GM12878 (cell line): Measurements from ENCODE around the gene DLK2. TPM values are rescaled to one million over a fixed set of nuclear protein-coding genes. Genes with fewer than 3 reads are reported as not detected.

ENCODE experiments used
- ATAC-seq: fragments of 200-7000 bp; cut with Tn5 transposase; 3 replicates; pipeline ENCODE4 v1.9.1; 2020; ENCODE audit warnings: mild to moderate bottlenecking, moderate library complexity
- BruUV-seq: library from RNA; stranded (reverse); fragments of 400-500 nt; replicated peaks from 2 replicates; lab custom pipeline; 2021; lab: Mats Ljungman, UMichigan
- CTCF ChIA-PET: fragments of 300-600 bp; sonication (Branson Sonifier 250); formaldehyde crosslinking; extraction: SDS; loops from one replicate; lab custom pipeline; 2021; ENCODE audit warnings: inconsistent platforms; lab: Yijun Ruan, JAX
- POLR2A ChIA-PET: fragments of 350-600 bp; formaldehyde crosslinking; extraction: SDS; loops from one replicate; lab custom pipeline; 2021; ENCODE audit warnings: inconsistent platforms; lab: Charles Lee
- RAD21 ChIA-PET: fragments of 300-600 bp; sonication (Branson Sonifier 250); formaldehyde crosslinking; loops from one replicate; lab custom pipeline; 2023; ENCODE audit warnings: antibody characterized with exemption; ENCODE audit not compliant: unreplicated experiment; lab: Charles Lee
- SMC1A ChIA-PET: fragments of 300-600 bp; sonication (Branson Sonifier 250); formaldehyde crosslinking; loops from one replicate; lab custom pipeline; 2023; ENCODE audit not compliant: unreplicated experiment, uncharacterized antibody; lab: Charles Lee
- DNase-seq: peaks from one replicate; pipeline ENCODE4 v3.0.0-alpha.2; 2011; ENCODE audit warnings: low read depth, low spot score
- FAIRE-seq: peaks from 3 replicates; lab custom pipeline; 2011; peaks lifted over from hg19 to GRCh38; lab: Jason Lieb, UNC
- H2AFZ ChIP-seq: 2 replicates; pipeline ENCODE4 v1.6.0; 2011; ENCODE audit warnings: low read depth, low read length, control low read depth; ENCODE audit not compliant: control insufficient read depth
- H3K27ac ChIP-seq: 2 replicates; pipeline ENCODE4 v1.5.1; 2011; ENCODE audit warnings: control low read depth; ENCODE audit not compliant: control insufficient read depth, insufficient read depth
- H3K27me3 ChIP-seq, 2 experiments: replicated peaks in 1 of 2; 2 replicates each; pipeline versions ENCODE4 v1.6.0 to v1.6.1; 2011; ENCODE audit warnings: low read length in 1 of 2; ENCODE audit not compliant: control insufficient read depth in 2 of 2, insufficient read depth in 2 of 2
- H3K36me3 ChIP-seq, 2 experiments: 2 replicates each; pipeline ENCODE4 v1.5.1; 2011; ENCODE audit warnings: low read length in 1 of 2; ENCODE audit not compliant: control insufficient read depth in 2 of 2, insufficient read depth in 2 of 2
- H3K4me1 ChIP-seq: 2 replicates; pipeline ENCODE4 v1.6.1; 2011; ENCODE audit warnings: mild to moderate bottlenecking, low read length, moderate library complexity, mixed read lengths; ENCODE audit not compliant: control insufficient read depth, insufficient read depth
- H3K4me2 ChIP-seq: 2 replicates; pipeline ENCODE4 v1.6.0; 2011; ENCODE audit warnings: control low read depth; ENCODE audit not compliant: control insufficient read depth, insufficient read depth
- H3K4me3 ChIP-seq: fragments of 200-600 bp; sonication (generic); 2 replicates; pipeline ENCODE4 v1.5.1; 2016
- H3K79me2 ChIP-seq: 2 replicates; pipeline ENCODE4 v1.6.0; 2011; ENCODE audit warnings: low read length; ENCODE audit not compliant: control insufficient read depth, insufficient read depth
- H3K9ac ChIP-seq: 2 replicates; pipeline ENCODE4 v1.8.0; 2011; ENCODE audit warnings: low read length, control low read depth, mixed read lengths; ENCODE audit not compliant: control insufficient read depth, insufficient read depth
- H3K9me3 ChIP-seq: replicated peaks from 3 replicates; pipeline ENCODE4 v1.5.1; 2011; ENCODE audit warnings: mild to moderate bottlenecking, low read length; ENCODE audit not compliant: control insufficient read depth, insufficient read depth
- H4K20me1 ChIP-seq: 2 replicates; pipeline ENCODE4 v1.6.0; 2011; ENCODE audit not compliant: control insufficient read depth, insufficient read depth
- ASH2L ChIP-seq: fragments of 300-600, 200-600 bp; sonication (generic); IDR thresholded peaks from 2 replicates; pipeline ENCODE4 v1.6.1; 2017; ENCODE audit warnings: low read depth, mild to moderate bottlenecking, borderline replicate concordance
- ATF7 ChIP-seq: fragments of 450-650 bp; IDR thresholded peaks from 2 replicates; pipeline ENCODE4 v1.6.1; 2016; ENCODE audit warnings: low read depth, mild to moderate bottlenecking
- BCLAF1 ChIP-seq: fragments of 450-650 bp; IDR thresholded peaks from 2 replicates; pipeline ENCODE4 v1.6.1; 2017; ENCODE audit warnings: antibody characterized with exemption, mild to moderate bottlenecking, moderate library complexity
- CEBPB ChIP-seq, 2 experiments: fragments of 150-350 bp in 1 of 2; IDR thresholded peaks; 2 replicates each; pipeline ENCODE4 v1.6.1; 2012 to 2014; ENCODE audit warnings: low read depth in 2 of 2, low read length in 2 of 2, borderline replicate concordance in 1 of 2, inconsistent platforms in 1 of 2
- FOS ChIP-seq: IDR thresholded peaks from 3 replicates; pipeline ENCODE4 v1.6.1; 2011; ENCODE audit warnings: borderline replicate concordance; ENCODE audit not compliant: insufficient read length; ENCODE audit errors: extremely low read depth
- JUNB ChIP-seq: IDR thresholded peaks from 2 replicates; pipeline ENCODE4 v1.6.1; 2016; ENCODE audit warnings: antibody characterized with exemption, mild to moderate bottlenecking
- MTA2 ChIP-seq: fragments of 450-650 bp; IDR thresholded peaks from 2 replicates; pipeline ENCODE4 v1.6.1; 2016; ENCODE audit warnings: low read depth, mild to moderate bottlenecking, moderate library complexity
- PAX8 ChIP-seq: fragments of 450-650 bp; IDR thresholded peaks from 2 replicates; pipeline ENCODE4 v1.6.1; 2017; ENCODE audit warnings: mild to moderate bottlenecking, moderate library complexity
- POLR2A ChIP-seq: IDR thresholded peaks from 2 replicates; pipeline ENCODE4 v1.6.1; 2011; ENCODE audit warnings: low read depth, mild to moderate bottlenecking, low read length
- SIN3A ChIP-seq: IDR thresholded peaks from 2 replicates; pipeline ENCODE4 v1.6.1; 2012; ENCODE audit warnings: low read depth, low read length, improper control_type of control experiment
- SKIL ChIP-seq: fragments of 450-650 bp; IDR thresholded peaks from 2 replicates; pipeline ENCODE4 v1.6.1; 2017; ENCODE audit warnings: mild to moderate bottlenecking, low read depth, inconsistent platforms; ENCODE audit not compliant: poor library complexity, severe bottlenecking
- SMARCA5 ChIP-seq: fragments of 450-650 bp; IDR thresholded peaks from 2 replicates; pipeline ENCODE4 v1.6.1; 2017; ENCODE audit warnings: mild to moderate bottlenecking
- SPI1 ChIP-seq: IDR thresholded peaks from 2 replicates; pipeline ENCODE4 v1.6.1; 2011; ENCODE audit warnings: low read depth, mild to moderate bottlenecking, low read length, moderate library complexity, borderline replicate concordance; ENCODE audit not compliant: insufficient read depth
- TCF3 ChIP-seq: IDR thresholded peaks from 2 replicates; pipeline ENCODE4 v1.6.1; 2012; ENCODE audit warnings: low read depth, mild to moderate bottlenecking, low read length, borderline replicate concordance; ENCODE audit not compliant: insufficient read depth
- ZNF384 ChIP-seq: IDR thresholded peaks from 2 replicates; pipeline ENCODE4 v1.6.1; 2012; ENCODE audit warnings: low read depth, mild to moderate bottlenecking, low read length, improper control_type of control experiment, borderline replicate concordance
- WGBS: methylation state at CpG from one replicate; pipeline ENCODE4 v1.1.6; 2016; ENCODE audit warnings: low lambda C conversion rate; ENCODE audit not compliant: insufficient replicate concordance, insufficient coverage; ENCODE audit errors: missing lambda C conversion rate; 5-methylcytosine and 5-hydroxymethylcytosine counted together
- in situ Hi-C: fragments of 300-500 bp; cut with MboI; formaldehyde crosslinking; loops from 9 replicates; pipeline ENCODE4 v1.14.3; 2018; ENCODE audit warnings: mixed read lengths
- intact Hi-C: fragments of 100-400 bp; cut with micrococcal nuclease; formaldehyde crosslinking; loops from one replicate; pipeline ENCODE4 v1.14.2; 2022; ENCODE audit not compliant: unreplicated experiment
- polyA plus RNA-seq, 11 experiments: library from polyadenylated mRNA; depleted of rRNA in 4 of 11; unstranded in 6 of 11; stranded (reverse) in 5 of 11; fragments of >200 nt; fragmentation: Nextera tagmentation in 4 of 11; fragmentation: Illumina TruSeq in 1 of 11; extraction: Ambion mirVana in 4 of 11; extraction: Trizol in 1 of 11; gene quantifications; 1 replicate in 1 of 11; 2 replicates in 10 of 11; pipeline versions ENCODE4 v1.2.1 to v1.2.3, GENCODE V29; 2011 to 2016; ENCODE audit warnings: inconsistent platforms in 2 of 11, missing spikeins in 2 of 11, low read depth in 1 of 11
- total RNA-seq, 4 experiments: library from RNA; depleted of rRNA in 3 of 4; stranded (reverse); fragments of >200 nt in 3 of 4; fragmentation: Illumina TruSeq in 1 of 4; extraction: Trizol in 1 of 4; gene quantifications; 2 replicates each; pipeline versions ENCODE4 v1.2.1 to v1.2.3, GENCODE V29; 2013 to 2021
- TF ChIP-seq, protein P1 (sequence below): IDR thresholded peaks from 2 replicates; pipeline ENCODE4 v1.6.1; 2011; ENCODE audit warnings: low read depth, low read length, improper control_type of control experiment, borderline replicate concordance

Gene DLK2
- total and polyA plus RNA-seq, 10 of the 15 experiments (the other 5 are each of a cell fraction or from before 2014, with no cell fraction given) = 0.03 to 0.55 (median 0.38) TPM; not detected in 4

DNA sequence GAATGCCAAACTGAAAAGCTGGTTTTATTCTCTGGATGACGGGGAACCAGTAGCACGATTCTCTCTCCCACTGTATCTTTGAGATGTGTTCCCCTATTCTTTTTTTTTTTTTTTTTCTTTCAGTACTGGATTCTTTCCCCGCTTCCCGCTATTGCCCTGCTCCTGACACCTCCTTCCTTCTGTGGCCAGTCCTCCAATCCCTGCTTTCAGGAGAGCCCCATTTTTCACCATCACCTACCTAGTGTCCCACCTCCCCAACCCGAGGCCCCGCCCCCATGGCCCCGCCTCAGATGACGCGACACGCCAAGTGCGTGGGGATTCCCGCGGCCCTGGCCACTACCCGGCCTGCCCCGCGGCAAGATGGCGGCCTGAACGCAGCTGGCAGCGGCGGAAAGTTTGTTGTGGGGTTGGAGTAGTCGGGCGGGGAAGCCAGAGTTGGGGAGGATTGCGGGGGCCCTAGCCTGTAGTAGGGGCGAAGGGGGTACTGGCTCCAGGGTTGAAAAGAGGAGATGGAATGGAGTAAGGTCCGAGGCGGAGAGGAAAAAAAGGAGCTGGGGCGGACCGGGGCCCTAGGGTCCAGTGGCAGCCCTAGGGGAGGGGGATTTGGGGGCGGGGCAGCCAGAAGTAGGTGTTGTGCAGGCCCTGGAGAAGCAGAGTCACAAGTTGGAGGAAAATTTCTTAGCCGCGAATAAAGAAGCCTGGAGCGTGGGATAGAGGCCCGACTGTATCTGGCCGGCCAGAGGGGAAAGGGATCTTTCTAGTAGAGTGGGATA is 22.1 kb upstream of the DLK2 start, which contains the start of gene TJAP1:
Gene TJAP1 (plus strand): TSS at position 336 of the 773 bp plus-strand sequence. CDS start 21,432 bp downstream, outside the sequence.
- H3K9ac ChIP-seq = peak within 1 kb of the TSS; percentile 82
- H3K4me1 ChIP-seq = peaks cover 4% of the 10 kb centered on the region
- FAIRE-seq (no peak), DNase-seq (peak; percentile 36), ATAC-seq (peak; percentile 99)
- BruUV-seq = no TSS peak
- in situ Hi-C loops (no loop called here), intact Hi-C loops (no loop called here)
- H3K4me3 ChIP-seq = peak within 1 kb of the TSS; percentile 91
- no peaks in the 10 kb centered on the region for H3K27me3 ChIP-seq
- H3K27ac ChIP-seq = peak within 1 kb of the TSS; percentile 41
- ChIA-PET RAD21 (interaction anchor here (1.1 to 1.2 kb wide), 3 partner anchors 24 to 139 kb away, joined by 3 read pairs; partner anchors contain the start of genes POLR1C and YIPF3), CTCF (interaction anchor here (0.6 to 1.4 kb wide), 4 partner anchors 29 to 751 kb away, joined by 3 to 10 read pairs (median 4); no protein-coding TSS in a partner anchor), POLR2A (interaction anchor here (0.6 to 1.7 kb wide), 18 partner anchors 12 to 493 kb away, joined by 3 to 6 read pairs (median 3); partner anchors contain the start of genes DLK2, POLR1C and PPP2R5D), SMC1A (interaction anchor here (0.5 to 1.5 kb wide), 5 partner anchors 17 to 730 kb away, joined by 3 to 4 read pairs (median 3); no protein-coding TSS in a partner anchor)
- peak within 1 kb of the TSS; percentile 95 for H3K4me2 ChIP-seq
- H3K9me3 ChIP-seq = no peaks in the 10 kb centered on the region
- no peaks in the 10 kb centered on the region for H4K20me1 ChIP-seq
- H2AFZ ChIP-seq = peak within 1 kb of the TSS; percentile 96
- 4% methylated on average over 32 of the region's 34 CpGs for WGBS
- peaks cover 10% of the 10 kb centered on the region for H3K79me2 ChIP-seq
- H3K36me3 ChIP-seq = no peaks in the 10 kb centered on the region
- peak; percentile 40; the same call in 1 of the 2 replicates for TF ChIP-seq ATF7
- no peak for TF ChIP-seq JUNB
- peak; percentile 78 for TF ChIP-seq TCF3
- TF ChIP-seq MTA2 = no peak
- TF ChIP-seq BCLAF1 = no peak
- peak; percentile 71; the same call in 1 of the 2 replicates for TF ChIP-seq SIN3A
- no peak for TF ChIP-seq ZNF384
- peak; percentile 93 for TF ChIP-seq POLR2A
- TF ChIP-seq, protein P1, sequence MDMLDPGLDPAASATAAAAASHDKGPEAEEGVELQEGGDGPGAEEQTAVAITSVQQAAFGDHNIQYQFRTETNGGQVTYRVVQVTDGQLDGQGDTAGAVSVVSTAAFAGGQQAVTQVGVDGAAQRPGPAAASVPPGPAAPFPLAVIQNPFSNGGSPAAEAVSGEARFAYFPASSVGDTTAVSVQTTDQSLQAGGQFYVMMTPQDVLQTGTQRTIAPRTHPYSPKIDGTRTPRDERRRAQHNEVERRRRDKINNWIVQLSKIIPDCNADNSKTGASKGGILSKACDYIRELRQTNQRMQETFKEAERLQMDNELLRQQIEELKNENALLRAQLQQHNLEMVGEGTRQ = no peak
- no peak for TF ChIP-seq SPI1
- no peak for TF ChIP-seq CEBPB (IDR thresholded peaks at IDR 0.05; ENCODE audit: borderline replicate concordance in 1 of 2, low read depth in 2 of 2, low read length in 2 of 2)
- TF ChIP-seq PAX8 = no peak
- TF ChIP-seq ASH2L = no peak
- TF ChIP-seq SMARCA5 = no peak
- TF ChIP-seq FOS = no peak
- no peak for TF ChIP-seq SKIL
